Measurements from ENCODE around the gene SP2.

GRCh38 chr17:47871048-47871447 lies 25.0 kb upstream of the SP2 start:
- TF ChIP-seq CTCF (conservative IDR thresholded peaks at IDR 0.05 in 1 of 2, IDR thresholded peaks at IDR 0.05 in 1 of 2; ENCODE audit: low read depth in 1 of 2, low read length in 2 of 2) (no peak), EZH2 (IDR thresholded peaks at IDR 0.05; ENCODE audit: low read length, missing control alignments) (no peak)
